GM18951 (cell line): ENCODE results near the gene CDK5RAP3.

Experiments
- POLR2A ChIP-seq: IDR thresholded peaks from 4 replicates; pipeline ENCODE4 v1.6.1; 2011; ENCODE audit warnings: mild to moderate bottlenecking; ENCODE audit not compliant: insufficient read length, insufficient read depth; ENCODE audit errors: extremely low read depth
- in situ Hi-C: fragments of 300-500 bp; cut with MboI; formaldehyde crosslinking; loops from one replicate; pipeline ENCODE4 v1.12.0; 2022; ENCODE audit warnings: low sequenced_read_pairs, mixed read lengths, inconsistent platforms; ENCODE audit not compliant: unreplicated experiment

CDK5RAP3 gene

GRCh38 chr17:48021934-48022333, 51.0 kb downstream of the CDK5RAP3 start:
- TF ChIP-seq POLR2A: no peak
- in situ Hi-C loops: no loop called here

GRCh38 chr17:48022901-48023300, 52.0 kb downstream of the CDK5RAP3 start:
- in situ Hi-C loops: no loop called here
- no peak for TF ChIP-seq POLR2A

GRCh38 chr17:48023400-48024148, 52.7 kb downstream of the CDK5RAP3 start:
- no peak for TF ChIP-seq POLR2A
- in situ Hi-C loops: no loop called here

- in situ Hi-C loops: loop anchor here (5.0 kb wide), 1 partner anchor 43 kb away; no protein-coding TSS in a partner anchor
- TF ChIP-seq POLR2A: no peak
These were observed 53.5 kb downstream of the CDK5RAP3 start for GRCh38 chr17:48024149-48025039.

- in situ Hi-C loops: loop anchor here (5.0 kb wide), 1 partner anchor 42 kb away; no protein-coding TSS in a partner anchor
- TF ChIP-seq POLR2A: no peak
These were observed 54.4 kb downstream of the CDK5RAP3 start for GRCh38 chr17:48025040-48025903.

- in situ Hi-C loops: loop anchor here (5.0 kb wide), 1 partner anchor 41 kb away; no protein-coding TSS in a partner anchor
- TF ChIP-seq POLR2A: no peak
These were observed 55.1 kb downstream of the CDK5RAP3 start for GRCh38 chr17:48025904-48026501.

- in situ Hi-C loops: loop anchor here (5.0 kb wide), 1 partner anchor 41 kb away; no protein-coding TSS in a partner anchor
- no peak for TF ChIP-seq POLR2A
These were observed 55.8 kb downstream of the CDK5RAP3 start for GRCh38 chr17:48026502-48027321.

GRCh38 chr17:48027322-48027981, 56.5 kb downstream of the CDK5RAP3 start:
- in situ Hi-C loops: loop anchor here (5.0 kb wide), 1 partner anchor 40 kb away; no protein-coding TSS in a partner anchor
- no peak for TF ChIP-seq POLR2A

GRCh38 chr17:48028736-48029135, 57.8 kb downstream of the CDK5RAP3 start:
- in situ Hi-C loops: loop anchor here (5.0 kb wide), 1 partner anchor 39 kb away; no protein-coding TSS in a partner anchor
- no peak for TF ChIP-seq POLR2A

- no peak for TF ChIP-seq POLR2A
- in situ Hi-C loops: loop anchor here (10.0 kb wide), 1 partner anchor 104 kb away; no protein-coding TSS in a partner anchor
These were observed 59.6 kb downstream of the CDK5RAP3 start for GRCh38 chr17:48030531-48030930.
